HEK293 (cell line): Measurements from ENCODE around the gene TUBB3.

Experiments
- AEBP2 ChIP-seq: fragments of 450-650 bp; formaldehyde crosslinking; IDR thresholded peaks from 2 replicates; pipeline ENCODE4 v1.5.1; 2016; ENCODE audit warnings: missing biosample characterization, missing genetic modification characterization, borderline replicate concordance
- HIC1 ChIP-seq: fragments of 450-650 bp; formaldehyde crosslinking; IDR thresholded peaks from 2 replicates; pipeline ENCODE4 v1.5.1; 2016; ENCODE audit warnings: missing biosample characterization, missing genetic modification characterization
- KLF9 ChIP-seq: fragments of 450-650 bp; formaldehyde crosslinking; IDR thresholded peaks from 2 replicates; pipeline ENCODE4 v1.5.1; 2016; ENCODE audit warnings: missing biosample characterization, missing genetic modification characterization, low read depth
- SALL2 ChIP-seq: fragments of 450-650 bp; formaldehyde crosslinking; IDR thresholded peaks from 2 replicates; pipeline ENCODE4 v1.5.0; 2017; ENCODE audit warnings: missing biosample characterization, mild to moderate bottlenecking, missing genetic modification characterization, borderline replicate concordance
- SP2 ChIP-seq: fragments of 450-650 bp; formaldehyde crosslinking; IDR thresholded peaks from 2 replicates; pipeline ENCODE4 v1.5.1; 2016; ENCODE audit warnings: missing biosample characterization, missing genetic modification characterization
- YY2 ChIP-seq: fragments of 450-650 bp; formaldehyde crosslinking; IDR thresholded peaks from 2 replicates; pipeline ENCODE4 v1.5.1; 2016; ENCODE audit warnings: missing biosample characterization, missing genetic modification characterization
- ZFHX2 ChIP-seq: fragments of 450-650 bp; formaldehyde crosslinking; conservative IDR thresholded peaks from 2 replicates; pipeline ENCODE4 v1.5.1; 2016; ENCODE audit warnings: missing biosample characterization, missing genetic modification characterization
- ZNF114 ChIP-seq: fragments of 450-650 bp; formaldehyde crosslinking; IDR thresholded peaks from 2 replicates; pipeline ENCODE4 v1.5.0; 2017; ENCODE audit warnings: missing biosample characterization, missing genetic modification characterization
- ZNF121 ChIP-seq: fragments of 450-650 bp; formaldehyde crosslinking; IDR thresholded peaks from 2 replicates; pipeline ENCODE4 v1.5.1; 2016; ENCODE audit warnings: missing biosample characterization, missing genetic modification characterization
- ZNF19 ChIP-seq: fragments of 450-650 bp; formaldehyde crosslinking; IDR thresholded peaks from 2 replicates; pipeline ENCODE4; 2016; ENCODE audit warnings: missing biosample characterization, missing genetic modification characterization, low read depth
- ZNF221 ChIP-seq: fragments of 450-650 bp; formaldehyde crosslinking; IDR thresholded peaks from 2 replicates; pipeline ENCODE4 v1.5.1; 2017; ENCODE audit warnings: missing biosample characterization, missing genetic modification characterization, borderline replicate concordance
- ZNF341 ChIP-seq: fragments of 450-650 bp; formaldehyde crosslinking; IDR thresholded peaks from 2 replicates; pipeline ENCODE4; 2016; ENCODE audit warnings: low read depth, missing biosample characterization, missing genetic modification characterization
- ZNF398 ChIP-seq: fragments of 450-650 bp; formaldehyde crosslinking; IDR thresholded peaks from 2 replicates; pipeline ENCODE4 v1.5.1; 2017; ENCODE audit warnings: missing biosample characterization, missing genetic modification characterization
- ZNF571 ChIP-seq: fragments of 450-650 bp; formaldehyde crosslinking; IDR thresholded peaks from 2 replicates; pipeline ENCODE4 v1.5.0; 2017; ENCODE audit warnings: missing biosample characterization, missing genetic modification characterization
- ZNF580 ChIP-seq: fragments of 450-650 bp; formaldehyde crosslinking; IDR thresholded peaks from 2 replicates; pipeline ENCODE4 v1.5.1; 2016; ENCODE audit warnings: missing biosample characterization, missing genetic modification characterization
- ZNF623 ChIP-seq: fragments of 450-650 bp; formaldehyde crosslinking; IDR thresholded peaks from 2 replicates; pipeline ENCODE4 v1.5.1; 2016; ENCODE audit warnings: missing biosample characterization, missing genetic modification characterization
- ZNF639 ChIP-seq: fragments of 450-650 bp; formaldehyde crosslinking; IDR thresholded peaks from 2 replicates; pipeline ENCODE4 v1.5.1; 2016; ENCODE audit warnings: missing biosample characterization, missing genetic modification characterization
- ZNF664 ChIP-seq: fragments of 450-650 bp; formaldehyde crosslinking; IDR thresholded peaks from 2 replicates; pipeline ENCODE4 v1.5.1; 2016; ENCODE audit warnings: missing biosample characterization, missing genetic modification characterization
- ZNF785 ChIP-seq: fragments of 450-650 bp; formaldehyde crosslinking; IDR thresholded peaks from 2 replicates; pipeline ENCODE4 v1.5.1; 2016; ENCODE audit warnings: missing biosample characterization, missing genetic modification characterization

TUBB3 gene

GRCh38 chr16:89918453-89919347, 4.4 kb upstream of the TUBB3 start, which contains the start of gene MC1R (continued):
- TF ChIP-seq HIC1 (tag by site-specific recombination) (no peak), SP2 (tag by site-specific recombination) (peak; percentile 20; the same call in 1 of the 2 replicates), ZNF121 (tag by site-specific recombination) (no peak), ZNF623 (tag by site-specific recombination) (no peak), ZNF580 (tag by site-specific recombination) (no peak), SALL2 (tag by site-specific recombination) (no peak), ZNF114 (tag by site-specific recombination) (no peak), YY2 (no peak; the same call in 1 of the 2 replicates), ZNF571 (tag by site-specific recombination) (no peak), ZFHX2 (tag by site-specific recombination) (peak; percentile 54), ZNF398 (tag by site-specific recombination) (no peak), KLF9 (peak; percentile 82), ZNF664 (tag by site-specific recombination) (no peak), AEBP2 (tag by site-specific recombination) (no peak), ZNF639 (tag by site-specific recombination) (no peak), ZNF19 (tag by site-specific recombination) (no peak), ZNF785 (tag by site-specific recombination) (no peak), ZNF341 (tag by site-specific recombination) (no peak), ZNF221 (tag by site-specific recombination) (no peak)
